H9 (cell line): ENCODE data around the gene PRSS22. TPM values are rescaled to one million over a fixed set of nuclear protein-coding genes. Genes with fewer than 3 reads are reported as not detected.

Source experiments
- DNase-seq: peaks from one replicate; pipeline ENCODE4 v3.0.0-alpha.2; 2017
- H2AFZ ChIP-seq: one replicate; pipeline ENCODE4 v1.6.1; 2013; ENCODE audit warnings: mild to moderate bottlenecking, low read length, control low read depth, moderate library complexity
- H2AK5ac ChIP-seq: 2 replicates; pipeline ENCODE4 v1.6.1; 2013; ENCODE audit warnings: low read length, control low read depth, mixed read lengths; ENCODE audit not compliant: insufficient read length
- H2BK120ac ChIP-seq: one replicate; pipeline ENCODE4 v1.6.1; 2013; ENCODE audit warnings: low read depth, mild to moderate bottlenecking, low read length, control low read depth, inconsistent platforms; ENCODE audit not compliant: poor library complexity, severe bottlenecking
- H2BK12ac ChIP-seq: 2 replicates; pipeline ENCODE4 v1.6.1; 2013; ENCODE audit warnings: low read length, control low read depth, mixed read lengths, low read depth; ENCODE audit not compliant: insufficient read length
- H2BK15ac ChIP-seq: 2 replicates; pipeline ENCODE4 v1.6.1; 2013; ENCODE audit warnings: low read depth, low read length, control low read depth
- H2BK20ac ChIP-seq: one replicate; pipeline ENCODE4 v1.6.1; 2013; ENCODE audit warnings: low read depth, mild to moderate bottlenecking, low read length, control low read depth, inconsistent platforms; ENCODE audit not compliant: poor library complexity, severe bottlenecking
- H2BK5ac ChIP-seq: 2 replicates; pipeline ENCODE4 v1.6.1; 2013; ENCODE audit warnings: low read length, control low read depth, mixed read lengths; ENCODE audit not compliant: insufficient read length
- H3K14ac ChIP-seq: 2 replicates; pipeline ENCODE4 v1.6.1; 2013; ENCODE audit warnings: low read length, control low read depth; ENCODE audit not compliant: insufficient read depth
- H3K18ac ChIP-seq: 2 replicates; pipeline ENCODE4 v1.6.1; 2013; ENCODE audit warnings: low read depth, mild to moderate bottlenecking, mixed read lengths, low read length, control low read depth; ENCODE audit not compliant: insufficient read length
- H3K23ac ChIP-seq: 2 replicates; pipeline ENCODE4 v1.6.1; 2013; ENCODE audit warnings: low read length, control low read depth, mixed read lengths, low read depth; ENCODE audit not compliant: insufficient read length
- H3K23me2 ChIP-seq: 2 replicates; pipeline ENCODE4 v1.6.1; 2013; ENCODE audit warnings: low read depth, mild to moderate bottlenecking, mixed read lengths, low read length, control low read depth; ENCODE audit not compliant: insufficient read length, poor library complexity, severe bottlenecking
- H3K27ac ChIP-seq: 2 replicates; pipeline ENCODE4 v1.5.1; 2013; ENCODE audit warnings: low read length, control low read depth, mixed read lengths, low read depth; ENCODE audit not compliant: insufficient read length
- H3K27me3 ChIP-seq: 2 replicates; pipeline ENCODE4 v1.6.1; 2013; ENCODE audit warnings: low read length, control low read depth, inconsistent platforms; ENCODE audit not compliant: insufficient read depth
- H3K4ac ChIP-seq: 2 replicates; pipeline ENCODE4 v1.6.1; 2013; ENCODE audit warnings: low read depth, mild to moderate bottlenecking, control low read depth, inconsistent platforms, low read length, moderate library complexity
- H3K4me1 ChIP-seq: 2 replicates; pipeline ENCODE4 v1.6.1; 2013; ENCODE audit warnings: low read length, control low read depth, inconsistent platforms; ENCODE audit not compliant: insufficient read depth
- H3K4me2 ChIP-seq: 2 replicates; pipeline ENCODE4 v1.6.1; 2013; ENCODE audit warnings: low read length, control low read depth, mixed read lengths; ENCODE audit not compliant: insufficient read length, insufficient read depth
- H3K56ac ChIP-seq: 2 replicates; pipeline ENCODE4 v1.6.1; 2013; ENCODE audit warnings: low read depth, mild to moderate bottlenecking, mixed read lengths, low read length, control low read depth; ENCODE audit not compliant: insufficient read length
- H3K79me1 ChIP-seq: 2 replicates; pipeline ENCODE4 v1.6.1; 2013; ENCODE audit warnings: low read depth, mild to moderate bottlenecking, moderate library complexity, low read length, control low read depth, inconsistent platforms; ENCODE audit not compliant: insufficient read depth, poor library complexity, severe bottlenecking
- H3K79me2 ChIP-seq: 2 replicates; pipeline ENCODE4 v1.6.1; 2013; ENCODE audit warnings: low read length, control low read depth, inconsistent platforms; ENCODE audit not compliant: insufficient read depth
- H3K9ac ChIP-seq: 2 replicates; pipeline ENCODE4 v1.6.1; 2013; ENCODE audit warnings: low read length, control low read depth, mixed read lengths; ENCODE audit not compliant: insufficient read length; ENCODE audit errors: extremely low read depth
- H3K9me3 ChIP-seq: one replicate; pipeline ENCODE4 v1.6.1; 2013; ENCODE audit warnings: low read depth, low read length, inconsistent platforms; ENCODE audit not compliant: control insufficient read depth
- H3T11ph ChIP-seq: one replicate; pipeline ENCODE4 v1.6.1; 2013; ENCODE audit warnings: mild to moderate bottlenecking, low read length, control low read depth, inconsistent platforms
- H4K20me1 ChIP-seq: one replicate; pipeline ENCODE4 v1.6.1; 2013; ENCODE audit not compliant: control insufficient read depth, insufficient read length, insufficient read depth
- H4K5ac ChIP-seq: 2 replicates; pipeline ENCODE4 v1.6.1; 2013; ENCODE audit warnings: low read depth, mild to moderate bottlenecking, mixed read lengths, low read length, control low read depth; ENCODE audit not compliant: insufficient read length
- H4K8ac ChIP-seq: replicated peaks from 2 replicates; pipeline ENCODE4 v1.6.1; 2013; ENCODE audit warnings: low read length, control low read depth, mixed read lengths, low read depth; ENCODE audit not compliant: insufficient read length
- H4K91ac ChIP-seq: 2 replicates; pipeline ENCODE4 v1.6.1; 2013; ENCODE audit warnings: low read depth, mild to moderate bottlenecking, moderate library complexity, mixed read lengths, low read length, control low read depth; ENCODE audit not compliant: insufficient read length
- H3K27ac Mint-ChIP-seq, 3 experiments: 2 replicates in 2 of 3; 3 replicates in 1 of 3; pipeline ENCODE4 v1.8.0; 2020 to 2021; ENCODE audit warnings: mixed read lengths in 3 of 3, mild to moderate bottlenecking in 1 of 3, moderate library complexity in 1 of 3
- H3K27me3 Mint-ChIP-seq: 2 replicates; pipeline ENCODE4 v1.8.0; 2021; ENCODE audit warnings: low read depth, mild to moderate bottlenecking, moderate library complexity, mixed read lengths
- H3K36me3 Mint-ChIP-seq, 3 experiments: 2 replicates in 2 of 3; 3 replicates in 1 of 3; pipeline ENCODE4 v1.8.0; 2020 to 2021; ENCODE audit warnings: low read depth in 3 of 3, mixed read lengths in 3 of 3; ENCODE audit not compliant: insufficient read depth in 1 of 3
- H3K4me1 Mint-ChIP-seq, 2 experiments: 2 replicates each; pipeline ENCODE4 v1.8.0; 2020; ENCODE audit warnings: mixed read lengths in 2 of 2
- H3K4me3 Mint-ChIP-seq, 2 experiments: 2 replicates in 1 of 2; 3 replicates in 1 of 2; pipeline ENCODE4 v1.8.0; 2020 to 2021; ENCODE audit warnings: mild to moderate bottlenecking in 2 of 2, mixed read lengths in 2 of 2, moderate library complexity in 1 of 2
- H3K9me3 Mint-ChIP-seq, 2 experiments: 2 replicates in 1 of 2; 3 replicates in 1 of 2; pipeline ENCODE4 v1.8.0; 2020; ENCODE audit warnings: mild to moderate bottlenecking in 2 of 2, mixed read lengths in 2 of 2, moderate library complexity in 1 of 2
- WGBS: extraction: QIAGEN DNeasy Blood & Tissue Kit; methylation state at CpG from one replicate; pipeline ENCODE4 v1.1.7; 2013; ENCODE audit warnings: missing lambda C conversion rate, low lambda C conversion rate, mixed read lengths; ENCODE audit not compliant: insufficient read length; ENCODE audit errors: extremely low coverage; 5-methylcytosine and 5-hydroxymethylcytosine counted together
- total RNA-seq: library from RNA; stranded (reverse); gene quantifications from 2 replicates; pipeline ENCODE4 v1.2.1, GENCODE V29; 2021
- TF ChIP-seq, protein P1 (sequence below): fragments of 200-600 bp; sonication (generic); conservative IDR thresholded peaks from 3 replicates; pipeline ENCODE4 v1.8.0; 2021; ENCODE audit warnings: antibody characterized with exemption, mild to moderate bottlenecking

Gene PRSS22
- total RNA-seq, 1 experiment from 2014 or later: 1.9 TPM

DNA sequence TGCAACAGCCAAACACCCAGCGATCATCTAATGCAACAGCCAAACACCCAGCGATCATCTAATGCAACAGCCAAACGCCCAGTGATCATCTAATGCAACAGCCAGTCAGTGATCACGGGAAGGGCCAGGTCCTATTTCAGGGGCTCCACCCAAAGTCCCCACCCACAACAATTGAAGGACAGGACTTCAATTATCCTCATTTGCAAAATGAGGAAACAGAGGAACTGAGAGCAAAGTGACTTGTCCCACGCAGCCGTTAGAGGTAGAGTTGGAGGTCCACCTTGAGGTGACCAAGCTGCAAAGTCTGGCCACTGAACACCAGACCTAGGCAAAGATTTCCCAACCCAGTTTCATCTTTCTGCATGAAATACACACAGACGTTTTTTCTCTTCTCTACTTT lies 24.2 kb downstream of the PRSS22 start:
- Histone ChIP-seq H3K56ac (no peak overlapping the region), H3K4ac (no peak overlapping the region), H2BK120ac (no peak overlapping the region), H2AFZ (no peak overlapping the region), H2BK12ac (no peak overlapping the region), H3K14ac (no peak overlapping the region), H2AK5ac (no peak overlapping the region), H4K91ac (no peak overlapping the region), H3K9me3 (no peaks in the 10 kb centered on the region), H3K18ac (no peak overlapping the region), H3K27ac (no peak overlapping the region), H3K79me2 (no peaks in the 10 kb centered on the region), H2BK5ac (no peak overlapping the region), H3K23ac (no peak overlapping the region), H4K8ac (no peak overlapping the region), H3K4me1 (peaks cover 3% of the 10 kb centered on the region; the same call in 1 of the 2 replicates), H3K9ac (no peak overlapping the region), H3T11ph (no peak overlapping the region), H3K23me2 (no peaks in the 10 kb centered on the region), H3K27me3 (no peaks in the 10 kb centered on the region), H4K5ac (no peak overlapping the region), H3K4me2 (no peak overlapping the region), H3K79me1 (no peaks in the 10 kb centered on the region), H4K20me1 (no peaks in the 10 kb centered on the region), H2BK15ac (no peak overlapping the region), H2BK20ac (no peak overlapping the region)
- Mint-ChIP-seq H3K27ac (no peak overlapping the region), H3K27me3 (peaks cover 7% of the 10 kb centered on the region), H3K4me1 (peaks cover 16 to 17% of the 10 kb centered on the region in 2 experiments), H3K9me3 (no peaks in the 10 kb centered on the region; a peak in 2 of 5 replicates), H3K36me3 (no peaks in the 10 kb centered on the region), H3K4me3 (no peak overlapping the region)
- no peak for DNase-seq
- no CpG with 5 or more reads among the region's 7 CpGs for WGBS
- TF ChIP-seq, protein P1, sequence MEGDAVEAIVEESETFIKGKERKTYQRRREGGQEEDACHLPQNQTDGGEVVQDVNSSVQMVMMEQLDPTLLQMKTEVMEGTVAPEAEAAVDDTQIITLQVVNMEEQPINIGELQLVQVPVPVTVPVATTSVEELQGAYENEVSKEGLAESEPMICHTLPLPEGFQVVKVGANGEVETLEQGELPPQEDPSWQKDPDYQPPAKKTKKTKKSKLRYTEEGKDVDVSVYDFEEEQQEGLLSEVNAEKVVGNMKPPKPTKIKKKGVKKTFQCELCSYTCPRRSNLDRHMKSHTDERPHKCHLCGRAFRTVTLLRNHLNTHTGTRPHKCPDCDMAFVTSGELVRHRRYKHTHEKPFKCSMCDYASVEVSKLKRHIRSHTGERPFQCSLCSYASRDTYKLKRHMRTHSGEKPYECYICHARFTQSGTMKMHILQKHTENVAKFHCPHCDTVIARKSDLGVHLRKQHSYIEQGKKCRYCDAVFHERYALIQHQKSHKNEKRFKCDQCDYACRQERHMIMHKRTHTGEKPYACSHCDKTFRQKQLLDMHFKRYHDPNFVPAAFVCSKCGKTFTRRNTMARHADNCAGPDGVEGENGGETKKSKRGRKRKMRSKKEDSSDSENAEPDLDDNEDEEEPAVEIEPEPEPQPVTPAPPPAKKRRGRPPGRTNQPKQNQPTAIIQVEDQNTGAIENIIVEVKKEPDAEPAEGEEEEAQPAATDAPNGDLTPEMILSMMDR: no peak
